ENCODE data around the gene ADIPOR2.

- TF ChIP-seq CTCF (IDR thresholded peaks at IDR 0.05; ENCODE audit: low read length) (no peak), EZH2 (IDR thresholded peaks at IDR 0.05; ENCODE audit: borderline replicate concordance, low read length) (no peak)
These were observed 128.7 kb downstream of the ADIPOR2 start for GRCh38 chr12:1819571-1819970.

All from OCI-LY1 (cell line).